CD4-positive, alpha-beta T cell treated with Interleukin-15 for 1 hour (primary cell): ENCODE data around the gene POLA1.
"Not testable (repeated sequence)": the region's sequence is repeated elsewhere in the genome, so short reads cannot be mapped to it uniquely, and the experiment has no call there.

Source experiments
- DNase-seq: peaks from one replicate; pipeline ENCODE4 v3.0.0-alpha.2; 2020

The POLA1 gene

GRCh38 chrX:24819807-24820206 is 126.1 kb downstream of the POLA1 start:
- not testable (repeated sequence) for DNase-seq

GRCh38 chrX:24828147-24828546 is 134.4 kb downstream of the POLA1 start:
- DNase-seq: no peak

- no peak for DNase-seq
Observed at GRCh38 chrX:24828600-24828999, 134.9 kb downstream of the POLA1 start.

- no peak for DNase-seq
Observed at GRCh38 chrX:24833695-24834094, 140.0 kb downstream of the POLA1 start.

- no peak for DNase-seq
Observed at GRCh38 chrX:24837966-24838365, 144.2 kb downstream of the POLA1 start.

GRCh38 chrX:24838629-24839028 is 144.9 kb downstream of the POLA1 start:
- DNase-seq: no peak

- no peak for DNase-seq
Observed at GRCh38 chrX:24839331-24839730, 145.6 kb downstream of the POLA1 start.

- DNase-seq: no peak
Observed at GRCh38 chrX:24842486-24842885, 148.8 kb downstream of the POLA1 start.

- no peak for DNase-seq
Observed at GRCh38 chrX:24846550-24847150, 152.9 kb downstream of the POLA1 start.

GRCh38 chrX:24851289-24851688 is 157.6 kb downstream of the POLA1 start:
- DNase-seq: no peak

GRCh38 chrX:24851780-24852179 is 158.1 kb downstream of the POLA1 start:
- no peak for DNase-seq

GRCh38 chrX:24858004-24858746 is 164.5 kb downstream of the POLA1 start:
- no peak for DNase-seq

- no peak for DNase-seq
Observed at GRCh38 chrX:24859211-24859841, 165.6 kb downstream of the POLA1 start.

- no peak for DNase-seq
Observed at GRCh38 chrX:24860140-24860539, 166.4 kb downstream of the POLA1 start.

GRCh38 chrX:24862343-24862742 is 168.6 kb downstream of the POLA1 start:
- DNase-seq: no peak

GRCh38 chrX:24863779-24864178 is 170.1 kb downstream of the POLA1 start:
- DNase-seq: not testable (repeated sequence)

GRCh38 chrX:24870143-24870542 is 176.4 kb downstream of the POLA1 start:
- DNase-seq: no peak

GRCh38 chrX:24874604-24875247 is 181.0 kb downstream of the POLA1 start:
- DNase-seq: no peak

- no peak for DNase-seq
Observed at GRCh38 chrX:24876530-24877287, 183.0 kb downstream of the POLA1 start.

- DNase-seq: no peak
Observed at GRCh38 chrX:24877288-24877664, 183.6 kb downstream of the POLA1 start.

- DNase-seq: no peak
Observed at GRCh38 chrX:24877854-24878650, 184.3 kb downstream of the POLA1 start.

- DNase-seq: no peak
Observed at GRCh38 chrX:24879679-24880078, 186.0 kb downstream of the POLA1 start.
